Large intestine (tissue), 3 donors: ENCODE results near the gene SCTR. TPM values are rescaled to one million over a fixed set of nuclear protein-coding genes. Genes with fewer than 3 reads are reported as not detected.

Experiments
- DNase-seq, 2 donors: peaks; one replicate each; pipeline versions ENCODE4 v3.0.0 to v3.0.0-alpha.2; 2013
- H3K27ac ChIP-seq: one replicate; pipeline ENCODE4 v1.5.1; 2013; ENCODE audit warnings: low read length
- H3K27me3 ChIP-seq: 2 replicates; pipeline ENCODE4 v1.6.1; 2013; ENCODE audit warnings: low read length; ENCODE audit not compliant: control insufficient read depth, insufficient read depth
- H3K36me3 ChIP-seq: 2 replicates; pipeline ENCODE4 v1.6.1; 2013; ENCODE audit warnings: low read length; ENCODE audit not compliant: control insufficient read depth, insufficient read depth
- H3K4me1 ChIP-seq: one replicate; pipeline ENCODE4 v1.6.1; 2013; ENCODE audit warnings: low read length; ENCODE audit not compliant: control insufficient read depth, insufficient read depth
- H3K4me3 ChIP-seq: one replicate; pipeline ENCODE4 v1.5.1; 2013; ENCODE audit warnings: low read length
- H3K9me3 ChIP-seq: one replicate; pipeline ENCODE4 v1.6.1; 2013; ENCODE audit warnings: mild to moderate bottlenecking, low read depth, low read length, moderate library complexity; ENCODE audit not compliant: control insufficient read depth
- WGBS: methylation state at CpG from one replicate; pipeline ENCODE4 v1.1.5; 2013; ENCODE audit warnings: low lambda C conversion rate; ENCODE audit not compliant: insufficient coverage; 5-methylcytosine and 5-hydroxymethylcytosine counted together
- polyA plus RNA-seq: library from polyadenylated mRNA; unstranded; fragments of 120-200 nt; gene quantifications from one replicate; pipeline ENCODE4 v1.2.1, GENCODE V29; 2013

Gene SCTR
- polyA plus RNA-seq, 1 donor, result 62.9 TPM

GRCh38 chr2:119513832-119514231 lies 10.5 kb downstream of the SCTR start:
- no CpG with 5 or more reads among the region's 1 CpG for WGBS
- Histone ChIP-seq H3K9me3 (no peaks in the 10 kb centered on the region), H3K4me1 (peaks cover 5% of the 10 kb centered on the region), H3K36me3 (peaks cover 28% of the 10 kb centered on the region), H3K4me3 (no peak overlapping the region), H3K27ac (no peak overlapping the region), H3K27me3 (no peaks in the 10 kb centered on the region)
- DNase-seq, result no peak

GRCh38 chr2:119512946-119513345 lies 11.3 kb downstream of the SCTR start:
- peaks cover 20% of the 10 kb centered on the region for H3K36me3 ChIP-seq
- no peak overlapping the region for H3K27ac ChIP-seq
- H3K4me1 ChIP-seq, result peaks cover 4% of the 10 kb centered on the region
- no peak for DNase-seq
- H3K4me3 ChIP-seq, result no peak overlapping the region
- no CpG with 5 or more reads among the region's 1 CpG for WGBS
- no peaks in the 10 kb centered on the region for H3K9me3 ChIP-seq
- H3K27me3 ChIP-seq, result no peaks in the 10 kb centered on the region

GRCh38 chr2:119511989-119512388 lies 12.3 kb downstream of the SCTR start:
- 100% methylated on average over 2 of the region's 3 CpGs for WGBS
- Histone ChIP-seq H3K27me3 (no peaks in the 10 kb centered on the region), H3K4me1 (no peaks in the 10 kb centered on the region), H3K27ac (no peak overlapping the region), H3K9me3 (no peaks in the 10 kb centered on the region), H3K36me3 (peaks cover 19% of the 10 kb centered on the region), H3K4me3 (no peak overlapping the region)
- no peak for DNase-seq

- Histone ChIP-seq H3K4me1 (no peaks in the 10 kb centered on the region), H3K9me3 (no peaks in the 10 kb centered on the region), H3K36me3 (peaks cover 6% of the 10 kb centered on the region), H3K27ac (no peak overlapping the region), H3K27me3 (no peaks in the 10 kb centered on the region), H3K4me3 (no peak overlapping the region)
- no peak for DNase-seq
- no CpG with 5 or more reads among the region's 6 CpGs for WGBS
These were observed 15.5 kb downstream of the SCTR start for GRCh38 chr2:119508756-119509155.

- no peak overlapping the region for H3K4me3 ChIP-seq
- no peak for DNase-seq
- H3K4me1 ChIP-seq, result peaks cover 8% of the 10 kb centered on the region
- no peaks in the 10 kb centered on the region for H3K27me3 ChIP-seq
- peak overlapping the region; percentile 21 for H3K27ac ChIP-seq
- WGBS, result no CpG with 5 or more reads among the region's 4 CpGs
- H3K36me3 ChIP-seq, result peaks cover 3% of the 10 kb centered on the region
- H3K9me3 ChIP-seq, result peaks cover 18% of the 10 kb centered on the region
These were observed 27.6 kb downstream of the SCTR start for GRCh38 chr2:119496682-119497081.

- DNase-seq, result no peak
- no CpG with 5 or more reads among the region's 2 CpGs for WGBS
- peaks cover 13% of the 10 kb centered on the region for H3K9me3 ChIP-seq
- H3K36me3 ChIP-seq, result peaks cover 3% of the 10 kb centered on the region
- no peaks in the 10 kb centered on the region for H3K27me3 ChIP-seq
- peaks cover 15% of the 10 kb centered on the region for H3K4me1 ChIP-seq
- peak overlapping the region; percentile 21 for H3K27ac ChIP-seq
- no peak overlapping the region for H3K4me3 ChIP-seq
These were observed 28.3 kb downstream of the SCTR start for GRCh38 chr2:119495948-119496347.

- Histone ChIP-seq H3K27ac (no peak overlapping the region), H3K27me3 (no peaks in the 10 kb centered on the region), H3K36me3 (peaks cover 3% of the 10 kb centered on the region), H3K4me1 (peaks cover 32% of the 10 kb centered on the region), H3K4me3 (no peak overlapping the region), H3K9me3 (no peaks in the 10 kb centered on the region)
- DNase-seq, result no peak
- no CpG with 5 or more reads among the region's 6 CpGs for WGBS
These were observed 30.0 kb downstream of the SCTR start for GRCh38 chr2:119494163-119494790.

- peaks cover 54% of the 10 kb centered on the region for H3K4me1 ChIP-seq
- no CpG with 5 or more reads among the region's 5 CpGs for WGBS
- H3K27me3 ChIP-seq, result no peaks in the 10 kb centered on the region
- H3K27ac ChIP-seq, result peak overlapping the region; percentile 91
- peak; percentile 93 to 96 for DNase-seq
- no peak overlapping the region for H3K4me3 ChIP-seq
- H3K36me3 ChIP-seq, result peaks cover 3% of the 10 kb centered on the region
- H3K9me3 ChIP-seq, result no peaks in the 10 kb centered on the region
These were observed 32.3 kb downstream of the SCTR start for GRCh38 chr2:119491776-119492525.

GRCh38 chr2:119490653-119491195 lies 33.6 kb downstream of the SCTR start:
- peak overlapping the region; percentile 91 for H3K27ac ChIP-seq
- H3K4me1 ChIP-seq, result peaks cover 61% of the 10 kb centered on the region

GRCh38 chr2:119490106-119490505 lies 34.2 kb downstream of the SCTR start:
- H3K27ac ChIP-seq, result peak overlapping the region; percentile 91
- H3K27me3 ChIP-seq, result no peaks in the 10 kb centered on the region
- no peak for DNase-seq
- H3K4me3 ChIP-seq, result no peak overlapping the region
- WGBS, result 60% methylated on average over 1 of the region's 8 CpGs
- no peaks in the 10 kb centered on the region for H3K9me3 ChIP-seq
- H3K36me3 ChIP-seq, result no peaks in the 10 kb centered on the region
- peaks cover 62% of the 10 kb centered on the region for H3K4me1 ChIP-seq

More at GRCh38 chr2:119490653-119491195, 33.6 kb downstream of the SCTR start:
- no CpG with 5 or more reads among the region's 7 CpGs for WGBS
- H3K36me3 ChIP-seq, result peaks cover 2% of the 10 kb centered on the region
- no peak for DNase-seq
- H3K9me3 ChIP-seq, result no peaks in the 10 kb centered on the region
- no peaks in the 10 kb centered on the region for H3K27me3 ChIP-seq
- no peak overlapping the region for H3K4me3 ChIP-seq
